SK-N-SH (cell line): ENCODE data around the gene ATG4C. TPM values are rescaled to one million over a fixed set of nuclear protein-coding genes. Genes with fewer than 3 reads are reported as not detected.

Experiments
- CTCF ChIA-PET: fragments of 300-600, 350-600 bp; formaldehyde crosslinking; extraction: SDS; loops from one replicate; lab custom pipeline; 2021; lab: Yijun Ruan, JAX
- POLR2A ChIA-PET: fragments of 350-600 bp; sonication (Branson Sonifier 250); formaldehyde crosslinking; extraction: SDS; loops from one replicate; lab custom pipeline; 2020; ENCODE audit warnings: antibody characterized with exemption, inconsistent platforms; lab: Yijun Ruan, JAX
- DNase-seq: peaks from one replicate; pipeline ENCODE4 v3.0.0; 2012
- H2AFZ ChIP-seq: fragments of 200-600 bp; sonication (generic); 2 replicates; pipeline ENCODE4 v1.8.1; 2016; ENCODE audit warnings: antibody characterized with exemption, mild to moderate bottlenecking, low read depth
- H3F3A ChIP-seq: fragments of 200-600 bp; sonication (generic); replicated peaks from 2 replicates; pipeline ENCODE3; 2016; ENCODE audit warnings: antibody characterized with exemption, mild to moderate bottlenecking; ENCODE audit not compliant: insufficient read depth
- H3K27ac ChIP-seq, 2 experiments: fragments of 200-500 bp in 1 of 2; fragments of 200-600 bp in 1 of 2; sonication (Bioruptor generic) in 1 of 2; sonication (generic), shearing (Covaris generic) in 1 of 2; 2 replicates each; pipeline versions ENCODE4 v1.5.1 to v1.6.1; 2014 to 2016; ENCODE audit warnings: low read depth in 2 of 2, inconsistent platforms in 1 of 2, low read length in 1 of 2, mild to moderate bottlenecking in 1 of 2, mixed read lengths in 1 of 2
- H3K27me3 ChIP-seq: fragments of 200-600 bp; sonication (generic), shearing (Covaris generic); 2 replicates; pipeline ENCODE4 v1.6.1; 2016; ENCODE audit warnings: mixed run types; ENCODE audit not compliant: insufficient read depth
- H3K36me3 ChIP-seq, 2 experiments: fragments of 200-500 bp in 1 of 2; fragments of 200-600 bp in 1 of 2; sonication (Bioruptor generic) in 1 of 2; sonication (generic) in 1 of 2; replicated peaks in 1 of 2; 2 replicates each; pipeline versions ENCODE3 to v1.5.1; 2014 to 2016; ENCODE audit warnings: low read length in 1 of 2, mild to moderate bottlenecking in 1 of 2; ENCODE audit not compliant: insufficient read depth in 2 of 2, control insufficient read depth in 1 of 2
- H3K4me1 ChIP-seq, 2 experiments: fragments of 200-500 bp in 1 of 2; fragments of 200-600 bp in 1 of 2; sonication (Bioruptor generic) in 1 of 2; sonication (generic), shearing (Covaris generic) in 1 of 2; 2 replicates each; pipeline versions ENCODE4 v1.5.1 to v1.6.1; 2014 to 2016; ENCODE audit warnings: low read depth in 1 of 2, low read length in 1 of 2, mixed run types in 1 of 2; ENCODE audit not compliant: insufficient read depth in 2 of 2, control insufficient read depth in 1 of 2
- H3K4me2 ChIP-seq: fragments of 200-600 bp; sonication (generic), shearing (Covaris generic); 2 replicates; pipeline ENCODE4 v1.6.1; 2017; ENCODE audit warnings: mixed run types
- H3K4me3 ChIP-seq, 2 experiments: fragments of 200-500 bp in 1 of 2; fragments of 200-600 bp in 1 of 2; sonication (Bioruptor generic) in 1 of 2; sonication (generic), shearing (Covaris generic) in 1 of 2; 2 replicates each; pipeline versions ENCODE4 v1.5.1 to v1.8.1; 2014 to 2016; ENCODE audit warnings: low read depth in 2 of 2, inconsistent platforms in 1 of 2, low read length in 1 of 2, mild to moderate bottlenecking in 1 of 2, mixed read lengths in 1 of 2, moderate library complexity in 1 of 2
- H3K79me2 ChIP-seq: fragments of 200-600 bp; sonication (generic); 2 replicates; pipeline ENCODE4 v1.8.1; 2017; ENCODE audit warnings: mild to moderate bottlenecking; ENCODE audit not compliant: insufficient read depth
- H3K9ac ChIP-seq: fragments of 200-600 bp; sonication (generic); 2 replicates; pipeline ENCODE4 v1.6.1; 2017; ENCODE audit warnings: mixed run types
- H3K9me2 ChIP-seq: fragments of 200-600 bp; sonication (generic); 2 replicates; pipeline ENCODE4 v1.6.1; 2017; ENCODE audit warnings: mixed run types
- H3K9me3 ChIP-seq: fragments of 200-600 bp; sonication (generic); 2 replicates; pipeline ENCODE4 v1.6.1; 2017; ENCODE audit warnings: mixed run types, mild to moderate bottlenecking, moderate library complexity
- H4K20me1 ChIP-seq: fragments of 200-600 bp; sonication (generic); 2 replicates; pipeline ENCODE4 v1.6.1; 2017; ENCODE audit warnings: mild to moderate bottlenecking, mixed run types; ENCODE audit not compliant: insufficient read depth
- EZH2phosphoT487 ChIP-seq: fragments of 200-600 bp; sonication (generic); IDR thresholded peaks from 2 replicates; pipeline ENCODE4 v1.6.1; 2017; ENCODE audit warnings: low read depth, mixed run types, mild to moderate bottlenecking, antibody characterized with exemption, moderate library complexity, borderline replicate concordance
- FOSL2 ChIP-seq: IDR thresholded peaks from 2 replicates; pipeline ENCODE4 v1.4.0; 2012; ENCODE audit warnings: low read depth, mild to moderate bottlenecking, moderate library complexity, borderline replicate concordance
- FOXM1 ChIP-seq: IDR thresholded peaks from 2 replicates; pipeline ENCODE4 v1.4.0; 2012; ENCODE audit warnings: low read depth, mild to moderate bottlenecking
- GATA2 ChIP-seq: sonication (generic); formaldehyde crosslinking; IDR thresholded peaks from 2 replicates; pipeline ENCODE4 v1.5.0; 2020; ENCODE audit warnings: mild to moderate bottlenecking, missing genetic modification reagents
- MEF2A ChIP-seq: IDR thresholded peaks from 2 replicates; pipeline ENCODE4 v1.4.0; 2012; ENCODE audit warnings: low read depth, borderline replicate concordance
- RCOR1 ChIP-seq: fragments of 150-350 bp; IDR thresholded peaks from 2 replicates; pipeline ENCODE4 v1.6.1; 2017; ENCODE audit warnings: antibody characterized with exemption, low read length
- SMC3 ChIP-seq: IDR thresholded peaks from 2 replicates; pipeline ENCODE4 v1.6.1; 2012; ENCODE audit warnings: low read depth, low read length, improper control_type of control experiment
- TCF12 ChIP-seq: IDR thresholded peaks from 2 replicates; pipeline ENCODE4 v1.4.0; 2012
- TEAD4 ChIP-seq: IDR thresholded peaks from 2 replicates; pipeline ENCODE4 v1.4.0; 2012; ENCODE audit warnings: mild to moderate bottlenecking, borderline replicate concordance; ENCODE audit not compliant: insufficient read depth
- YY1 ChIP-seq: IDR thresholded peaks from 2 replicates; pipeline ENCODE4 v1.4.0; 2012; ENCODE audit warnings: low read depth, mild to moderate bottlenecking
- WGBS: methylation state at CpG from one replicate; pipeline ENCODE4 v1.1.6; 2017; ENCODE audit warnings: low lambda C conversion rate; 5-methylcytosine and 5-hydroxymethylcytosine counted together
- polyA plus RNA-seq, 3 experiments: library from polyadenylated mRNA; depleted of rRNA; stranded (reverse); fragments of >200 nt; gene quantifications; 2 replicates each; pipeline ENCODE4 v1.2.3, GENCODE V29; 2012
- TF ChIP-seq, protein P1 (sequence below): fragments of 200-600 bp; sonication (generic); IDR thresholded peaks from 2 replicates; pipeline ENCODE4 v1.6.1; 2017; ENCODE audit warnings: antibody characterized with exemption, mild to moderate bottlenecking, moderate library complexity
- TF ChIP-seq, protein P2 (sequence below): IDR thresholded peaks from 2 replicates; pipeline ENCODE4 v1.4.0; 2012; ENCODE audit warnings: low read depth, borderline replicate concordance
- TF ChIP-seq, protein P3 (sequence below): fragments of 150-350 bp; IDR thresholded peaks from 2 replicates; pipeline ENCODE4 v1.6.1; 2017; ENCODE audit warnings: antibody characterized with exemption, low read length, low read depth, borderline replicate concordance
- TF ChIP-seq, protein P4 (sequence below): IDR thresholded peaks from 2 replicates; pipeline ENCODE4 v1.4.0; 2012; ENCODE audit warnings: low read depth, borderline replicate concordance

ATG4C gene
- polyA plus RNA-seq, 1 of the 3 experiments (the other 2 are of a cell fraction), result 3.0 TPM

DNA sequence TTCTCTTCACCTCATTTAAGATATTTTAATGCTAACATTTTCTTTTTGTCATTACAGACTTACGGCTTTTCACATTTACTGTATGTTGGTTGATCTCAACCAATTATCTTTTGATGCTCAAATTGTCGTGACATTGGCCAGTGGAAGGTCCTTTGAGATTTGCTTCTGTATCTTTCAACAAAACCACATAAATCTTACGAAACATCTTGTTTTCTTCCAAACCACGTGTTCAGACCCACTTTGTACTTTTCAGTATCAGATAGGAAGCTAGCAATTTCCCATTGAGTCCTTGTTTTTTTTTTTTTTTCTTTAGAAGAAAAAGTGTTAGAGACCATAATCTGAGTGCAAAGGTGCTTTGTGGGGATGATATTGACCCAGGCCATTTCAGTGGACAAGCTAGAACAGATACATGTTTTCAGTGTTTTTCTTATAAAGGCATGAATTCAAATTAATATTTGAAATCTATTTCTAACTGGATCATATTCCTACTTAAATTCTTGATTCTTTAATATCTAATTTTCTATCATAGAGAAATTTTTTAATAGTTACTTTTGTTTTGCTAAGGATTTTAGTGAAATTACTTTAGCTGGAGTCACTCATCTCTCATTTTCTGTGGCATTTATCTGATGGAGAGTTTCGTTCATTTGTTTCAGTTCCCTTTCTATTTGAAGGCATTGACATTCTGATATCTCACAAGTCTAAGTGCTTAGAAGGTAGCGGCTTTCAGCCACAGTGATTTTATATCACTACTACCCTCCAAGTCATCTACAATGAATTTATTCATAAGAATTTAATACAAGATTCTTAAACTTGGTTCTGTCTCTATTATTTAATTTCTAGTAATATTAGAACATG lies 26.7 kb downstream of the ATG4C start:
- H3K4me3 ChIP-seq, result no peak overlapping the region

DNA sequence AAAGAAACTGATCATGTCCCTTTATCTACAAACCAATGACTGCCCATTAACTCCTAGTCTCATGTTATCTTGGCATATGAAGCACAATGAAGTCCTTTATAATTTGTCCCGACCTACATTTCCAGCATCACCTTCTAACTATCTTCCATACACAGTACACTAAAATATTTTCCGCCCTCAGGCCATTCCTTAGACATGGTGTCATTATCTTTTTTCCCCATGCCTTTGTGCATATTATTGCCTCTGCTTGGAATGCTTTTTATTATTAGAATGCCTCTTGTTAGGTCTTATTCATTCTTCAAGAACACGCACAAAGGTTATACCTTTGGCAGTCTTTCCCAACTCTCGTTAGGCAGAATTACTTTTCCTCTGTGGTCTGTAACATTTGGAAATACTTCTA lies 39.6 kb downstream of the ATG4C start:
- no peaks in the 10 kb centered on the region for H3K9me3 ChIP-seq
- WGBS, result 90% methylated on average over 4 of the region's 4 CpGs
- no peak overlapping the region for H3K9ac ChIP-seq
- POLR2A ChIA-PET, result no interaction called here
- no peak for TF ChIP-seq FOSL2
- TF ChIP-seq YY1, result no peak
- TF ChIP-seq, protein P1, sequence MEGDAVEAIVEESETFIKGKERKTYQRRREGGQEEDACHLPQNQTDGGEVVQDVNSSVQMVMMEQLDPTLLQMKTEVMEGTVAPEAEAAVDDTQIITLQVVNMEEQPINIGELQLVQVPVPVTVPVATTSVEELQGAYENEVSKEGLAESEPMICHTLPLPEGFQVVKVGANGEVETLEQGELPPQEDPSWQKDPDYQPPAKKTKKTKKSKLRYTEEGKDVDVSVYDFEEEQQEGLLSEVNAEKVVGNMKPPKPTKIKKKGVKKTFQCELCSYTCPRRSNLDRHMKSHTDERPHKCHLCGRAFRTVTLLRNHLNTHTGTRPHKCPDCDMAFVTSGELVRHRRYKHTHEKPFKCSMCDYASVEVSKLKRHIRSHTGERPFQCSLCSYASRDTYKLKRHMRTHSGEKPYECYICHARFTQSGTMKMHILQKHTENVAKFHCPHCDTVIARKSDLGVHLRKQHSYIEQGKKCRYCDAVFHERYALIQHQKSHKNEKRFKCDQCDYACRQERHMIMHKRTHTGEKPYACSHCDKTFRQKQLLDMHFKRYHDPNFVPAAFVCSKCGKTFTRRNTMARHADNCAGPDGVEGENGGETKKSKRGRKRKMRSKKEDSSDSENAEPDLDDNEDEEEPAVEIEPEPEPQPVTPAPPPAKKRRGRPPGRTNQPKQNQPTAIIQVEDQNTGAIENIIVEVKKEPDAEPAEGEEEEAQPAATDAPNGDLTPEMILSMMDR, result no peak
- H3K27ac ChIP-seq, result no peak overlapping the region
- H3F3A ChIP-seq, result no peaks in the 10 kb centered on the region
- H4K20me1 ChIP-seq, result no peaks in the 10 kb centered on the region
- CTCF ChIA-PET, result interaction anchor here (0.7 kb wide), 1 partner anchor 18 kb away, joined by 3 read pairs; no protein-coding TSS in a partner anchor
- H3K4me2 ChIP-seq, result no peak overlapping the region
- no peaks in the 10 kb centered on the region for H3K4me1 ChIP-seq
- H3K27me3 ChIP-seq, result no peaks in the 10 kb centered on the region
- no peak for DNase-seq
- no peak overlapping the region for H2AFZ ChIP-seq
- H3K36me3 ChIP-seq, result peaks cover 3 to 6% of the 10 kb centered on the region in 2 experiments
- H3K9me2 ChIP-seq, result no peaks in the 10 kb centered on the region
- H3K4me3 ChIP-seq, result no peak overlapping the region
- no peaks in the 10 kb centered on the region for H3K79me2 ChIP-seq

More for the DNA sequence above, 26.7 kb downstream of the ATG4C start:
- no peak for DNase-seq
- no peak overlapping the region for H3K27ac ChIP-seq
- no peaks in the 10 kb centered on the region for H4K20me1 ChIP-seq
- H3K4me2 ChIP-seq, result no peak overlapping the region
- H3F3A ChIP-seq, result no peaks in the 10 kb centered on the region
- H3K79me2 ChIP-seq, result no peaks in the 10 kb centered on the region
- H3K9me2 ChIP-seq, result no peaks in the 10 kb centered on the region
- ChIA-PET CTCF (interaction anchor here (1.0 kb wide), 1 partner anchor 14 kb away, joined by 3 read pairs; no protein-coding TSS in a partner anchor), POLR2A (no interaction called here)
- no peak overlapping the region for H3K9ac ChIP-seq
- H3K36me3 ChIP-seq, result peaks cover 7 to 10% of the 10 kb centered on the region in 2 experiments
- no peak overlapping the region for H2AFZ ChIP-seq
- no peaks in the 10 kb centered on the region for H3K27me3 ChIP-seq
- WGBS, result 93% methylated on average over 6 of the region's 6 CpGs
- H3K9me3 ChIP-seq, result no peaks in the 10 kb centered on the region; the same call in 1 of the 2 replicates
- no peaks in the 10 kb centered on the region for H3K4me1 ChIP-seq
- no peak for TF ChIP-seq FOXM1
- TF ChIP-seq, all 33 proteins: peak for 0

DNA sequence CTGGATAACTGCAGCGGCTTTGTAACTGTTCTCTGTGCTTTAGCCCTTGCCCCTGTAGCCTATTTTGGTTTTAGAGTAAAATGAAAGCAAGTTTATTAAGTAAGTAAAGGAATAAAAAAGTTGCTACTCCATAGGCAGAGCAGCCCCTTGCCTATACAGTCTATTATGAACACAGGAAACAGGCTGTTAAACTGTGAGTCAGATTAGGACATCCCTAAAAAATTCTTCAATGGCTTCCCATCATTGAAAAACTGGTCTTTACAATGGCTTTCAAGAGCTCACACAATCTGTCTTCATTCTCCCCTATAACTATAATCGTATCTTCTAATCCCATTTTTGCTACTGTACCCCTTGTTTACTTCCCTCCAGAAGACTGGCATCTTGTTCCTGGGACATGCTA lies 43.0 kb downstream of the ATG4C start:
- DNase-seq, result no peak
- H3K79me2 ChIP-seq, result no peaks in the 10 kb centered on the region
- no peaks in the 10 kb centered on the region for H3F3A ChIP-seq
- ChIA-PET CTCF (no interaction called here), POLR2A (no interaction called here)
- H3K9me2 ChIP-seq, result no peaks in the 10 kb centered on the region
- H3K27me3 ChIP-seq, result no peaks in the 10 kb centered on the region
- no peak overlapping the region for H3K9ac ChIP-seq
- no peaks in the 10 kb centered on the region for H3K4me1 ChIP-seq
- WGBS, result 96% methylated on average over 2 of the region's 2 CpGs
- H2AFZ ChIP-seq, result no peak overlapping the region
- no peak overlapping the region for H3K27ac ChIP-seq
- H3K9me3 ChIP-seq, result no peaks in the 10 kb centered on the region
- H3K4me2 ChIP-seq, result no peak overlapping the region
- H3K36me3 ChIP-seq, result no peaks in the 10 kb centered on the region
- no peak overlapping the region for H3K4me3 ChIP-seq
- no peaks in the 10 kb centered on the region for H4K20me1 ChIP-seq
- TF ChIP-seq FOSL2 (no peak), EZH2phosphoT487 (no peak), MEF2A (no peak), TCF12 (no peak), SMC3 (no peak), TEAD4 (no peak), GATA2 (CRISPR knock-in tag) (no peak), RCOR1 (no peak)
- TF ChIP-seq, protein P2, sequence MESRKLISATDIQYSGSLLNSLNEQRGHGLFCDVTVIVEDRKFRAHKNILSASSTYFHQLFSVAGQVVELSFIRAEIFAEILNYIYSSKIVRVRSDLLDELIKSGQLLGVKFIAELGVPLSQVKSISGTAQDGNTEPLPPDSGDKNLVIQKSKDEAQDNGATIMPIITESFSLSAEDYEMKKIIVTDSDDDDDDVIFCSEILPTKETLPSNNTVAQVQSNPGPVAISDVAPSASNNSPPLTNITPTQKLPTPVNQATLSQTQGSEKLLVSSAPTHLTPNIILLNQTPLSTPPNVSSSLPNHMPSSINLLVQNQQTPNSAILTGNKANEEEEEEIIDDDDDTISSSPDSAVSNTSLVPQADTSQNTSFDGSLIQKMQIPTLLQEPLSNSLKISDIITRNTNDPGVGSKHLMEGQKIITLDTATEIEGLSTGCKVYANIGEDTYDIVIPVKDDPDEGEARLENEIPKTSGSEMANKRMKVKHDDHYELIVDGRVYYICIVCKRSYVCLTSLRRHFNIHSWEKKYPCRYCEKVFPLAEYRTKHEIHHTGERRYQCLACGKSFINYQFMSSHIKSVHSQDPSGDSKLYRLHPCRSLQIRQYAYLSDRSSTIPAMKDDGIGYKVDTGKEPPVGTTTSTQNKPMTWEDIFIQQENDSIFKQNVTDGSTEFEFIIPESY, result no peak
- TF ChIP-seq, protein P3, sequence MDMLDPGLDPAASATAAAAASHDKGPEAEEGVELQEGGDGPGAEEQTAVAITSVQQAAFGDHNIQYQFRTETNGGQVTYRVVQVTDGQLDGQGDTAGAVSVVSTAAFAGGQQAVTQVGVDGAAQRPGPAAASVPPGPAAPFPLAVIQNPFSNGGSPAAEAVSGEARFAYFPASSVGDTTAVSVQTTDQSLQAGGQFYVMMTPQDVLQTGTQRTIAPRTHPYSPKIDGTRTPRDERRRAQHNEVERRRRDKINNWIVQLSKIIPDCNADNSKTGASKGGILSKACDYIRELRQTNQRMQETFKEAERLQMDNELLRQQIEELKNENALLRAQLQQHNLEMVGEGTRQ, result no peak
- TF ChIP-seq, protein P4, sequence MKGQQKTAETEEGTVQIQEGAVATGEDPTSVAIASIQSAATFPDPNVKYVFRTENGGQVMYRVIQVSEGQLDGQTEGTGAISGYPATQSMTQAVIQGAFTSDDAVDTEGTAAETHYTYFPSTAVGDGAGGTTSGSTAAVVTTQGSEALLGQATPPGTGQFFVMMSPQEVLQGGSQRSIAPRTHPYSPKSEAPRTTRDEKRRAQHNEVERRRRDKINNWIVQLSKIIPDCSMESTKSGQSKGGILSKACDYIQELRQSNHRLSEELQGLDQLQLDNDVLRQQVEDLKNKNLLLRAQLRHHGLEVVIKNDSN, result no peak
